Stimulated activated CD4-positive, alpha-beta T cell treated with anti-CD3 and anti-CD28 coated beads, Interleukin-12 subunit alpha, Interleukin-12 subunit beta, amount 100 ng/mL, for 24 hours (primary cell): ENCODE results near the gene ISG20.
A peak's percentile ranks its signal among the peaks of the same experiment; 100 is the strongest.

ENCODE experiments used
- DNase-seq, 2 experiments: peaks; one replicate each; pipeline ENCODE4 v3.0.0-alpha.2; 2020; ENCODE audit warnings: low read depth in 2 of 2

Gene ISG20

GRCh38 chr15:88638626-88639372 lies at the start of gene ISG20:
Gene ISG20, plus strand, starts transcription at chr15:88639016. Its CDS starts 351 bp downstream, at chr15:88639367.
- DNase-seq, result peak; percentile 90

GRCh38 chr15:88590759-88591158 lies 48.1 kb upstream of the ISG20 start:
- DNase-seq, result no peak

DNA sequence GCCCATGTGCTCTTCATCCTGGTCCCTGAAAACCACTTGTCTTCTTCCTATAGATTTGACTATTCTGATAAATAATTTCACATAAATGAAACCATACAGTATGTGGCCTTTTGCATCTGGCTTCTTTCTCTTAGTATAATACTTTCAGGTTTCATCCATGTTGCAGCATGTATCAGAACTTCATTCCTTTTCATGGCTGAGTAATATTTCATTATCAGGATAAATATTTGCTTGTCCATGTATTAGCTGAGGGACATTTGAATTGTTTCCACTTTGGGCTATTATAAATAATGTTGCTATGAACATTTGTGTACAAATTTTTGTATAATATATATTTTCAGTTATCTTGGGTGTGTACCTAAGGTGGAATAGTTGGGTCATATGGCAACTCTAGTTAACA lies 47.4 kb upstream of the ISG20 start:
- DNase-seq, result no peak

DNA sequence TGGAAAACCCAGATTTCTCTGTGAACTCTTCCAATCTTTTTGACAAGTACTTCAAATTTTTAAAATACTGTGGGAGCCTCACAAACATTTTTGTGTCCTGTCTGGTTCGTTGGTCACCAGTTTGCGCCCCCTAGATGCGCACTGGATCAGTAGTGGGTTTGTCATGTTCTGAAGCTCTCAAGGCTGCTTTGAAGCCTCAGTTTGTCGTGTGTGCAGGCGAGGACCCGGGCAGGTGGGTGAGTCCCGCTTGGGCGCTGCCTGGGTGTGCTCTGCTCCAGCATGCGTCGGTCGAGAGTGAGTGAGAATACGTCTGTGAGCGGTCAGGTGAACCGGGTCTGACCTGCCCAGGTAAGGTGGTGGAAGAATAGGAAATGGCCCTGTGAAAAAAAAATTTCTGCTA lies 34.9 kb upstream of the ISG20 start:
- no peak for DNase-seq

DNA sequence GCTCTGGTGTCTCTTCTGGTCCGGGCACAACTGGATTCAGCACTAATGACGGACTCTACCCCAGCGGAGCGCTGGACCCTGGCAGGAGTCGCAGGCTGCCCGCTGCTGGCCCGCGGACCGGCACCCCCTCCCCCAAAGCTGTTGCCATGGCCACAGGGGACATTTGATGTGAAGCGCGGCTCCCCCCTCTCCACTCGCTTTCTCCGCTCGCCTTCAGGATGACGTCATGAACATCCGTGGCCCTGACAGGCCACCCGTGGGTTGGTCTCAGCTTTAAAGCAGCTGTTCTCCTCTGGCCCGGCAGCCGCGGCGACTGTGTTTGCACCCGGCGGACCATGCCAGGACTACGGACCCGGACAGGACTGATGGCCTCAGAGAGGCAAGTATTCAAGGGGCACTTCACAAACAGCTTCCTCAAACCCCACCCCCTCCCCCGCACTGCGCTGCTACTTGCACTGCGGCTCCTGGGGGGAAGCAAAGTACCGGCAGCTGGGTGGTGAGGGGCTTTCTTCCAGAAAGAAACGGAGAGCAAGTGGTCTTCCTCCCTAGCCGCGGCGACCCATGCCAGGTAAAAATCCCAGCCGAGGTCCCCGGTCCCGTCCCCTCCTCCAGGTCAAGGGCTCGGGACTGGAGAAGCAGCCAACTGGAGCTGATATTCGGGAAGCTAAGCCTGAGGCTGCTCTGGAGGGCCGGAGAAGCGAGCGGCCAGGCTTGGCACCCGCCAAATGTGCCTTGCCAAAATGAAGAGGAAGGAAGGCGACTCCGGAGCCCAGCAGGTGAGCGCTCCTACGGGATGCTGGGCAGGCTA lies 34.2 kb upstream of the ISG20 start:
- DNase-seq, result no peak

DNA sequence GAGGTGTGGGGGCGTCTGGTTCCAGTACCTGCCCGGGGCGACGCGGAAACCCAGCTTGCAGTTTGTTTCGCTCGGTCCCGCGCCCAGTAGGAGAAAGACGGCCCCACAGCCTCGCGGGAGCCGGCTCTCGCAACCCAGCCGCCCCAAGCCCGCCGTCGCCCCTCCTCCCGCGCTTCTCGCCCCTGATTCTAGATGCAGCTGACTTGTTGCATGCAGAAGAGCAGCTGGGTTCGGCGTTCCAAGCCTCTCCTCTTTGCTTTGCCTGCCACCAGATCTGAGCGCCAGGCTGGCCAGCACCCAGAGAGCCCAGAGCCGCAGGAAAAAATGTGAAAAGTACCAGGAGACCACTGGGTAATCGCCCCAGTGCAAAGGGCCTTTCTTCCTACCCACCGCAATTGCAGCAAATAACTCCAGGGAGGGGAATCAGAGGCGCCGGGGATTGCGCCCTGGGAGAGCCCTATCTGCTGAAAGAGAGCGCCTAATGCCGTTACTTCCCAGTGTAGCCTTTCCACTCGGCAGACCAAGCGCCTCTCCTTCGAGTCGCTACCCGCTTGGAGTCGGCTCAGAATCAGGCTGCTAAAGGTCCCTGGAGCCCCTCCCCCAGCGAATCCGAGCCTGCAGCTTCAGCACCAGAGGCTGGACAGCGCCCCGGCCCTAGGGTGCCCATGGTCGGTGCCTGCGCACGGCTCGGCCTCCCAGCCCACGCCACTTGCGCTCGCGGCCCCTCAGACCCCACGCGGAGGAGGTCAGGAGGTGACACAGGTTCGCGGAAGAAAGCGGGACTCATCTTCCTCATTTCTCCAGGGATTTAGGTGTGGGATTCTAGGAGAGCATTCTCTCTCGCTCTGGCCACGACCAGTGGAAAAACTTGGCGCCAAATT lies 33.4 kb upstream of the ISG20 start:
- peak in 1 of 2 experiments; percentile 45 for DNase-seq

DNA sequence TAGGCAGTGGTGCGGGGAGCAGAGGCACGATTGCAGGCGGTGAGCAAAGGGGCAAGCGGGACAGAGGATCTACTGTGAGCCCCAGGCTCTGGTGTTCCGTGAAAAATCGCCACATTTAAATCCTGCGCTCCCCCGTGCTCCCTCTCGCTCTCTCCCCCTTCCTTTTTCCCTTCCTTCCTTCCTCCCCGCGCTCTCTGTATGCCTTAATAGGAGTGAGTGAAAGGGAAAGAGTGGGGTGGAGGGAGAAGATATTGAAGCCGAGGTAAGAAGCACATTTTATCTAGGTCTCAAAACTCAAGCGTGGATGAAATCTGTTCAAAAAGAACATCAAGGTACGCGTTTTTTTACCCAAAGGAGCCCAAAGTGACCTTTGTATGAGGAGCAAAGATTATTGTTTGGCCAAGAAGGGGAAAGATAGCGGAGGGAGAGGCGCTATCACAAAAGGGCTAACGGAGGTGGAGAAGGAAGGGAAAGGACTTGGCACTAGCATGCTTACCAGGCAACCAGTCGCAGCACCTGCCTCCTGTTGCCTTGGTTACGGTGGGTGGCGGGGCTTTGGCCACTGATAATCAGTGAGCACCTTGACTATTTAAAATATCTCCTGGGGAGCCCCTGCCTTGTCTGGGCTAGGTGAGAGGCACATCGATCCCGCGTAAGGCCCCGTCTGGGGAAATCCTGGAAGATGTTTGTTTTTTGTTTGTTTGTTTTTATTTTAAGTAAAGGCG lies 32.6 kb upstream of the ISG20 start:
- no peak for DNase-seq

DNA sequence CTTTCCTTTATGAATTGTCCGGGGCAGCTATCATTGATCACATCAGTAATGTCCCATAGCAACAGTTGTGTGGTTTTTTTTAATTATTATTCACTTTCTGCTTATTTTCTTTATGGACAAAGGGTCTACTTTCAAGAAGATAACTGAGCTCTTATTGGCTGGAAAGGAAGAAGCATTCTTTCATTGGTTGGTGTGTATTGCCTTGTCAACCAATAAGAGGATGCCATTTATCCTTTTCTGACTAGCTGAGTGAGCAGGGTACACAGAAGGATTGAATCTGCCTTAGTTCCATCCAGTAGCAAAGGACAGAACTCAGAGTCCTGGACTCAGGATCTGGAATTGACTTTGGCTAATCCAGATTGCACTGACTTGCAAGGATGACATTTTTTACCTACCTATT lies 30.9 kb upstream of the ISG20 start:
- no peak for DNase-seq

GRCh38 chr15:88608607-88609181 lies 30.1 kb upstream of the ISG20 start:
- DNase-seq, result no peak

DNA sequence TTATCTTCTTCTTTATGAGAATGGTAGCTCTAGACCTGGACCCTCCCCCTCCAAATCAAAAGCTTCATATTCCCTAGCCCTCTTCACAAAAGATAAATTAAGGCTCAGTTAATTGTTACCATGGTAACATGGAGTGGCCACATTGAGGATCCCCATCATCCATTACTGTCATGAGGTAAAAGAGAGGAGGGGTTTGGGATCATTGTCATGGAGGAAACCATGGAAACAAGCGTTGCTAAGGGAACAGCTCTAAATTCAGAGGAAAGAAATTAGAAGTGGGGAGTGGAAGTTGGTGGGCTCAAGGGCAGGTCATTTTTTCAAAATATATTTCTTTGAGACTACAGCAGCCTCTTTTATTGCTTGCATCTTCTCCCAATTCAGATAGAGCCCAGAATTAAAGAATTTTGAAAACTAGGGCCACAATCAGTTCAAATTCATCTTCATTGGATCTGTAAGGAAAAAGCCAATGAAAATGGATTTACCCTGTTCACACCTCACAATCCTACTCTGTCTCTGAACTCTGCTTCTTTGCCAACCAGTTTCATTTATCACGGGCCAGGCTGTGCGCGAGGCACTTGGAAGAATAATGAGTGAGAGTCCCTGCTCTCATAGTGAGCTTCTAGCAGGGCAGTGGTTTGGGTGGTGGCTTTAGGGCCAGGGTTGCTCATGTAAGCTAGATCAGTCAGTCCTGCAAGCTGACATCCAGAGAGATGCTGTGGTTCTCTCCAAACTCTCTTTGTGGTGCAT lies 29.3 kb upstream of the ISG20 start:
- no peak for DNase-seq

- DNase-seq, result no peak
These were observed 28.1 kb upstream of the ISG20 start for GRCh38 chr15:88610701-88611231.

DNA sequence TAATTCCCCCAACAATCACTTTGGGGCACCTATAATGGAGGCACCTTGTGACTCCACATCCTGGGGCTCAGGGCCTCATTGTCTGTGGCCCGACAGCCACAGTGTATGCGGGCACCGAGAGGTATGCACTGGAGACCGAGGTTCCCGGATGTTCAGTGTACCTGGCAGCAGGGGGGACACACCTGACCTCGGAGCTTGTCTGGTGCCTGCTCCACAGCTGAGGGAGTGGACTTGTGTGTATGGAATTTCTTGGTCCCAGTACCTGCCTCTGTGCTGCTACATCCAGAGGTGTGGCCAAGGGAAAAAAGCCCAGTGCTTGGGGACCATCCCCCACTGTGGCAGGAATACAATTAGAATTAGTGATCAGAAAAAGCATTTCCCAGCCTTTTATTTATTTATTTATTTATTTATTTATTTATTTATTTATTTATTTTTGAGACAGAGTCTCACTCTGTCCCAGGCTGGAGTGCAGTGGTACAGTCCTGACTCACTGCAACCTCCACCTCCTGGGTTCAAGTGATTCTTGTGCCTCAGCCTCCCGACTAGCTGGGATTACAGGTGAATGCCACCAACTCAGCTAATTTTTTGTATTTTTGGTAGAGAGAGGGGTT lies 26.5 kb upstream of the ISG20 start:
- no peak for DNase-seq

- no peak for DNase-seq
These were observed 25.5 kb upstream of the ISG20 start for GRCh38 chr15:88613074-88613944.

DNA sequence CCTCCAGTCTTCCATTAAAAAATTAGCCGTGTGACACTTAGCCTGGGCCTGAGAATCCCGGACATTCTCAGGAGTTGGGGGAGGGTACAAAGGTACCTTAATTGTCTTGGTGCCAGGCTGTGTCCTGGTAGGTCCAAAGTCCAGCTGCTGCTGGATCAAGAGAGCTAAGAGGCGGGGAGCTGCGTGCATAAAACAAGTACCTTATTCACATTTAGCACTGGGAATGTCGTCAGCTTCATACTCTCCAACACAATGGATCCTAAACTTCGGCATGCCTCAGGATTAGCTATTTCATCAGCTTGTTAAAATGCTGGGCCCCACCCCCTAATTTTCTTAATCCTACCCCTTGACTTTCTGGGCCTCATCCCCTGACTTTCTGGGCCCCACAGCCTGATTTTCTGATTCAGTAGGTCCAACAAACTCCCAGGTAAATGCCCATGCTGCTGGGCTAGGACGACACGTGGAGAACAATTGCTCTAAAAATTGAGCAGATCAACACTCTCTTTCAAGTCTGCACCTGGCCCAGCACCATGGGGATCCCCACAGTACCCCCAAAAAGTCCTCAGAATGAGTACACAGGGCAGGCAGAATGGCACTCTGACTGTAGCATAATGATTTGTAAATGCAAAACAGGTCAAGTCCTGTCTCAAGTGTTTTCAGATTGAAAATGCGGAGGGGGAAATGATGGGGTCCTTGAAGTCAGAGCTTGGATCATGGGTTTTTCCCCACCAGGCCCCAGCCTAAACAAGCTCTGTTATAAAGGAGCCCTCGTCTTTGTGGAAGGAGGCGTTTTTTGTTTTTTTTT lies 23.3 kb upstream of the ISG20 start:
- DNase-seq, result no peak

DNA sequence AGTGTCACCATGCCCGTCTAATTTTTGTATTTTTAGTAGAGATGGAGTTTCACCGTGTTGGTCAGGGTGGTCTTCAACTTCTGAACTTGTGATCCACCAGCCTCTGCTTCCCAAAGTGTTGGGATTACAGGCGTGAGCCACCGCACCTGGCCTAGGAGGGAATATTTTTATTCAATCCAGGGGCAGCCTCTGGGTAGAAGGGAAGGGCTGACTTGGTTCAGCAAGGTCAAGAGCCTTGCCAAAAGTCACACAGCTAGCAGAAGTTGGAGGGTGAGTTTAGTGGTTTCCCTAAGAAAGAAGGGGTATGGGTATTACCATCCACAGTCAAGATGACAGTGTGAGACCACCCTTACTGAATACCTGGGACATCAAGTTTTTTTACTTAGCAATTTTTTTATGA lies 22.6 kb upstream of the ISG20 start:
- no peak for DNase-seq

GRCh38 chr15:88617031-88617722 lies 21.6 kb upstream of the ISG20 start:
- DNase-seq, result no peak

GRCh38 chr15:88617790-88618189 lies 21.0 kb upstream of the ISG20 start:
- DNase-seq, result no peak
